PC-9 (cell line): ENCODE data around the gene ABCA2. TPM values are rescaled to one million over a fixed set of nuclear protein-coding genes. Genes with fewer than 3 reads are reported as not detected.

Source experiments
- BruUV-seq: library from RNA; stranded (reverse); fragments of 400-500 nt; replicated peaks from 2 replicates; lab custom pipeline; 2021; lab: Mats Ljungman, UMichigan
- CTCF ChIA-PET: fragments of 300-600 bp; sonication (Branson Sonifier 250); formaldehyde crosslinking; loops from one replicate; lab custom pipeline; 2022; ENCODE audit warnings: antibody characterized with exemption; lab: Charles Lee
- POLR2A ChIA-PET: fragments of 300-600 bp; sonication (Branson Sonifier 250); formaldehyde crosslinking; loops from one replicate; lab custom pipeline; 2022; ENCODE audit warnings: antibody characterized with exemption; ENCODE audit not compliant: unreplicated experiment; lab: Charles Lee
- DNase-seq, 2 experiments: peaks; one replicate each; pipeline versions ENCODE4 v3.0.0 to v3.0.0-alpha.2; 2015 to 2022; ENCODE audit warnings: mixed read lengths in 1 of 2
- H2AFZ ChIP-seq: fragments of 200-600 bp; sonication (generic); 2 replicates; pipeline ENCODE4 v1.8.1; 2017; ENCODE audit warnings: antibody characterized with exemption
- H3F3A ChIP-seq: fragments of 200-600 bp; sonication (generic); 2 replicates; pipeline ENCODE4 v1.8.1; 2017; ENCODE audit warnings: antibody characterized with exemption, mild to moderate bottlenecking, low read depth; ENCODE audit not compliant: insufficient read depth
- H3K27ac ChIP-seq: fragments of 200-600 bp; sonication (generic); 2 replicates; pipeline ENCODE4 v1.6.1; 2016; ENCODE audit warnings: mixed run types
- H3K27me3 ChIP-seq: fragments of 200-600 bp; sonication (generic); 2 replicates; pipeline ENCODE4 v1.6.1; 2016; ENCODE audit warnings: low read depth, mixed run types; ENCODE audit not compliant: insufficient read depth
- H3K36me3 ChIP-seq: fragments of 200-600 bp; sonication (generic); 2 replicates; pipeline ENCODE4 v1.6.1; 2016; ENCODE audit warnings: low read depth, mixed run types
- H3K4me1 ChIP-seq: fragments of 200-600 bp; sonication (generic); replicated peaks from 2 replicates; pipeline ENCODE4 v1.6.1; 2016; ENCODE audit warnings: mixed run types; ENCODE audit not compliant: insufficient read depth
- H3K4me2 ChIP-seq: fragments of 200-600 bp; sonication (generic); 2 replicates; pipeline ENCODE4 v1.6.1; 2017; ENCODE audit warnings: mixed run types
- H3K4me3 ChIP-seq: fragments of 200-600 bp; sonication (generic); 2 replicates; pipeline ENCODE4 v1.6.1; 2016; ENCODE audit warnings: mixed run types
- H3K79me2 ChIP-seq: fragments of 200-600 bp; sonication (generic); 2 replicates; pipeline ENCODE4 v1.6.1; 2017; ENCODE audit warnings: low read depth, mixed run types
- H3K9me2 ChIP-seq: fragments of 200-600 bp; sonication (generic); 2 replicates; pipeline ENCODE4 v1.8.1; 2017; ENCODE audit warnings: mild to moderate bottlenecking; ENCODE audit not compliant: insufficient read depth
- H3K9me3 ChIP-seq: fragments of 200-600 bp; sonication (generic); 2 replicates; pipeline ENCODE4 v1.8.1; 2016; ENCODE audit warnings: low read depth; ENCODE audit not compliant: insufficient read depth
- H4K20me1 ChIP-seq: fragments of 200-600 bp; sonication (generic); 2 replicates; pipeline ENCODE4 v1.8.1; 2017; ENCODE audit not compliant: insufficient read depth
- EZH2 ChIP-seq: fragments of 200-600 bp; sonication (generic); IDR thresholded peaks from 2 replicates; pipeline ENCODE4 v1.8.0; 2017; ENCODE audit warnings: antibody characterized with exemption, low read depth
- intact Hi-C: fragments of 100-400 bp; cut with micrococcal nuclease; formaldehyde crosslinking; loops from one replicate; pipeline ENCODE4 v1.10.0; 2022; ENCODE audit not compliant: unreplicated experiment
- total RNA-seq: library from RNA; stranded (reverse); gene quantifications from 2 replicates; pipeline ENCODE4 v1.2.3, GENCODE V29; 2021
- TF ChIP-seq, protein P1 (sequence below): fragments of 200-600 bp; sonication (generic); conservative IDR thresholded peaks from 2 replicates; pipeline ENCODE4 v1.6.1; 2017; ENCODE audit warnings: mixed run types, antibody characterized with exemption, mild to moderate bottlenecking, moderate library complexity

ABCA2 gene
- total RNA-seq, 1 experiment from 2014 or later = 79.2 TPM

DNA sequence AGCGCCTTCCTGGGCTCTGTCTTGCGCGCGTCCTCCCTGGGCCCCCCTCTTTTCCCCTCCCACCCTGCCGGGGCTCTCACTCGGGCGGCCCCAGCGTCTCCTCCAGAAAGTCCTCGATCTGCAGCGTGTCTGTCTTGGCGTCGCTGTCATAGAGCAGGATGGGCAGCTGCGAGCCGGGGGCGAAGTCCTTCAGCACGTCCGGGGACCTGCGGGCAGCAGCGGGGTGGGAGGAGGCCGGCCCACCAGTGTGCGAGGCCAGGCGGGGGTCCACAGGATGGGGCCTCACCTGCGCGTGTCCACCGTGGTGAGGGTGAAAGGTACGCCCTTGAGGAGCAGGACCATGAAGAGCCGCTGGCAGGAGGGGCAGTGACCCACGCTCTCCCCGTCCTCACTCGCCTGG lies 32.7 kb downstream of the ABCA2 start:
- no peak overlapping the region for H3K4me2 ChIP-seq
- H3K79me2 ChIP-seq = peaks cover 7% of the 10 kb centered on the region; the same call in 1 of the 2 replicates
- H3K9me3 ChIP-seq = no peaks in the 10 kb centered on the region
- no peaks in the 10 kb centered on the region for H3K27me3 ChIP-seq
- no peak overlapping the region for H2AFZ ChIP-seq
- no TSS peak for BruUV-seq
- no peaks in the 10 kb centered on the region for H3K9me2 ChIP-seq
- intact Hi-C loops = loop anchor here (5.0 kb wide), 1 partner anchor 148 kb away; the partner anchor contains the start of gene PHPT1
- H3K27ac ChIP-seq = no peak overlapping the region
- H3K4me1 ChIP-seq = peaks cover 31% of the 10 kb centered on the region
- TF ChIP-seq, protein P1, sequence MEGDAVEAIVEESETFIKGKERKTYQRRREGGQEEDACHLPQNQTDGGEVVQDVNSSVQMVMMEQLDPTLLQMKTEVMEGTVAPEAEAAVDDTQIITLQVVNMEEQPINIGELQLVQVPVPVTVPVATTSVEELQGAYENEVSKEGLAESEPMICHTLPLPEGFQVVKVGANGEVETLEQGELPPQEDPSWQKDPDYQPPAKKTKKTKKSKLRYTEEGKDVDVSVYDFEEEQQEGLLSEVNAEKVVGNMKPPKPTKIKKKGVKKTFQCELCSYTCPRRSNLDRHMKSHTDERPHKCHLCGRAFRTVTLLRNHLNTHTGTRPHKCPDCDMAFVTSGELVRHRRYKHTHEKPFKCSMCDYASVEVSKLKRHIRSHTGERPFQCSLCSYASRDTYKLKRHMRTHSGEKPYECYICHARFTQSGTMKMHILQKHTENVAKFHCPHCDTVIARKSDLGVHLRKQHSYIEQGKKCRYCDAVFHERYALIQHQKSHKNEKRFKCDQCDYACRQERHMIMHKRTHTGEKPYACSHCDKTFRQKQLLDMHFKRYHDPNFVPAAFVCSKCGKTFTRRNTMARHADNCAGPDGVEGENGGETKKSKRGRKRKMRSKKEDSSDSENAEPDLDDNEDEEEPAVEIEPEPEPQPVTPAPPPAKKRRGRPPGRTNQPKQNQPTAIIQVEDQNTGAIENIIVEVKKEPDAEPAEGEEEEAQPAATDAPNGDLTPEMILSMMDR = no peak
- TF ChIP-seq EZH2 = no peak
- POLR2A ChIA-PET = interaction anchor here (0.7 to 1.1 kb wide), 2 partner anchors 148 to 153 kb away, joined by 7 to 10 read pairs; partner anchors contain the start of gene AJM1
- no peak overlapping the region for H3K4me3 ChIP-seq
- H3F3A ChIP-seq = peaks cover 35% of the 10 kb centered on the region; the same call in 1 of the 2 replicates
- no peaks in the 10 kb centered on the region for H3K36me3 ChIP-seq
- DNase-seq = no peak
- CTCF ChIA-PET = interaction anchor here (0.8 to 2.1 kb wide), 5 partner anchors 20 to 203 kb away, joined by 3 to 10 read pairs (median 3); no protein-coding TSS in a partner anchor
- no peaks in the 10 kb centered on the region; the same call in 1 of the 2 replicates for H4K20me1 ChIP-seq

DNA sequence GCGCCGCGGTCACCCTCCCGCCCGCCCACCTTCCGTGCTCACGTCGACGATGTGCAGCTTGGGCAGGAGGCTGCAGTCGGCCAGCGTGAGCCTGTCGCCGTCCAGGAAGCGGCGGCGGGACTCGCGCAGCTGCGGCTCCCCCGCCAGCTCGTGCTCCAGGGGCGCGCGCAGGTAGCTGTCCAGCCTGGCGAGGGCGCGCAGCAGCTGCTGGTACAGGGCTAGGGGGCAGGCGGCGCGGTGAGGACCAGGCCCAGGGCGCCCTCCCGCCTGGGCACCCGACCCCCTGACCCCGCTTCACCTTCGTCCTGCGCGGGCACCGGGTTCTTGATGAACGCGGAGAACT lies 33.2 kb downstream of the ABCA2 start:
- peaks cover 31% of the 10 kb centered on the region for H3K4me1 ChIP-seq
- no peak overlapping the region for H3K4me2 ChIP-seq
- H3K9me2 ChIP-seq = no peaks in the 10 kb centered on the region
- H3K27me3 ChIP-seq = no peaks in the 10 kb centered on the region
- no TSS peak for BruUV-seq
- peaks cover 7% of the 10 kb centered on the region; the same call in 1 of the 2 replicates for H3K79me2 ChIP-seq
- ChIA-PET POLR2A (no interaction called here), CTCF (no interaction called here)
- DNase-seq = no peak
- H3K9me3 ChIP-seq = no peaks in the 10 kb centered on the region
- TF ChIP-seq, protein P1 = no peak
- TF ChIP-seq EZH2 = no peak
- intact Hi-C loops = loop anchor here (5.0 kb wide), 1 partner anchor 148 kb away; the partner anchor contains the start of gene PHPT1
- no peak overlapping the region for H3K4me3 ChIP-seq
- no peaks in the 10 kb centered on the region for H3K36me3 ChIP-seq
- peaks cover 37% of the 10 kb centered on the region; the same call in 1 of the 2 replicates for H3F3A ChIP-seq
- no peak overlapping the region for H3K27ac ChIP-seq
- H4K20me1 ChIP-seq = no peaks in the 10 kb centered on the region; the same call in 1 of the 2 replicates
- no peak overlapping the region for H2AFZ ChIP-seq

DNA sequence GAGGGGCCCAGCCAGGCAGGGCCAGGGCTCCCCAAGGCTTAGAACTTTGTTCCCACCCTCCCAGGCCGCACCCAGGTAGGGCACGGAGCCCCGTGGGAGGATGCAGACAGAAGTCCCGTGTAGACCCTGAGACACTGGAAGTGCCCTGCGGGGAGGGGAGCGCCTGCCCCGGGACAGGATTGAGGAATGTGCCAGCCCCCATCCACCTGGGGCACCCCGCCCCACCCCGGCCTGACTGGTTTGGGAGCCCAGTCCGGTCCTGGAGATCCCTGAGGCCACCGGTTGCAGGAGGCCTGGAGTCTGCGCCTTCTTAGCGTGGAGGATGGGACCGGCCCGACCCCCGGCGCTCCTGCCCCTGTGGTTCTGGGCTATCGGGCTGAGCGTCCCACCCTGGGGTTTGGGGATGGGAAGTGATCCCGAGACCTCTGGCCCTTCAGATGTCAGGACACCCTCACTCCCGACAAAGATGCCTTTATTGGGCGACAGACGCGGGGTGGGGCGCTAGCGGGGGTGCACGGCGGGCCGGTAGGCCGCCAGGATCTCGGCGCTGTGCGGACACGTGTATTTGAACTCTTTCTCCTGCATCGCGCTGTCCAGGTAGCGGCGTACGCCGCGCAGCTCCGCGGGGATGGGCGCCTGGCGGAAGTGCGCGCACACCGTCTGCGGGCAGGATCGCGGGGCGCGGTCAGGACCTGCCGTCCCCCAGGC lies 33.7 kb downstream of the ABCA2 start:
- H3K4me3 ChIP-seq = no peak overlapping the region
- DNase-seq = no peak
- CTCF ChIA-PET = no interaction called here
- no peak overlapping the region for H3K4me2 ChIP-seq
- no peaks in the 10 kb centered on the region for H3K9me2 ChIP-seq
- no peak overlapping the region for H3K27ac ChIP-seq
- no peaks in the 10 kb centered on the region for H3K36me3 ChIP-seq
- H4K20me1 ChIP-seq = no peaks in the 10 kb centered on the region; the same call in 1 of the 2 replicates
- TF ChIP-seq, protein P1 = no peak
- no peak for TF ChIP-seq EZH2
- H3K9me3 ChIP-seq = no peaks in the 10 kb centered on the region
- peaks cover 7% of the 10 kb centered on the region; the same call in 1 of the 2 replicates for H3K79me2 ChIP-seq
- intact Hi-C loops = no loop called here
- no peak overlapping the region for H2AFZ ChIP-seq
- H3F3A ChIP-seq = peaks cover 41% of the 10 kb centered on the region; the same call in 1 of the 2 replicates
- H3K27me3 ChIP-seq = no peaks in the 10 kb centered on the region
- peaks cover 31% of the 10 kb centered on the region for H3K4me1 ChIP-seq
- POLR2A ChIA-PET = interaction anchor here (0.5 kb wide), 1 partner anchor 40 kb away, joined by 5 read pairs; no protein-coding TSS in a partner anchor
- no TSS peak for BruUV-seq
